Measurements from ENCODE around the gene SLC25A51. TPM values are rescaled to one million over a fixed set of nuclear protein-coding genes. Genes with fewer than 3 reads are reported as not detected.

Gene SLC25A51
- total RNA-seq, 1 donor from 2014 or later = 60.4 TPM

GRCh38 chr9:37937366-37937765 lies 33.4 kb upstream of the SLC25A51 start:
- DNase-seq (ENCODE audit: low read depth) = no peak

- DNase-seq (ENCODE audit: low read depth) = peak; percentile 33
These were observed 33.0 kb upstream of the SLC25A51 start for GRCh38 chr9:37936965-37937364.

DNA sequence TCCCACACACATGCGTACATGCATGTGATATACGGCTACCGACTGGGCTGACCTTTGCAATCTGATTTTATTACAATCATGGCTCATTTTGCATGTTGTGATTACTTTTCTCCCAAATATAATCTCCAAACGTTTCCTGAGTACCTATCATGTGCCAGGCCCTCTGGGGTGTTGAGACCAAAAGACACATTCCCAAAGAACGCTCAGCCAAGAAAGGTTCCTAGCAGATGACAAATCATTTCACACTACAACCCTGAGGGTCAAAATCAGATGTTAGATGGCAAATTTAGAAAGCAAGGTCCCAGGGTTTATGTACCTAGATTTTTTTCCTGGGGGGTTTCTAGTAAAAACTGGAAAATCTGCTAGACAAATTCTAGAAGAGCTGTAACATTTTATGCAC lies 32.4 kb upstream of the SLC25A51 start:
- no peak for DNase-seq (ENCODE audit: low read depth)

DNA sequence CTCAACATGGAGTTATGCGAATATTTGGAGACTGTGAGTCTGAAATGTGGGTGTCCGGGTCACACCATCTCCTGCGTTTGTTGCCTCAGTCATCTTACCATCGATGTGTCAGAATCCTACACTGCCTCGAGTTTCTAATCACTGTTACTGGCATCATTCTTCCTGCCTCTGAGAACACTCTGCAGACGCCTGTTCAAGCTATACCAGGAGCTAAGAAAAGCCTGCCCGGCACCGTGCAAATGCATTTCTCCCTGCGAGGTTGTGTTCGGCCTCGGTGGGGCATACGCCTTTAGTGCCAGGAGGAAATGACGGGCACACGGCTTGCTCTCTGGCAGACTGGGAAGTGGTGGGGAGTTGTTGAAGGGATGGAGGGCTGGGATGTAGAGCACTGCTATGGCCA lies 31.2 kb upstream of the SLC25A51 start:
- no peak for DNase-seq (ENCODE audit: low read depth)

GRCh38 chr9:37931592-37931991 lies 27.7 kb upstream of the SLC25A51 start:
- DNase-seq (ENCODE audit: low read depth) = no peak

DNA sequence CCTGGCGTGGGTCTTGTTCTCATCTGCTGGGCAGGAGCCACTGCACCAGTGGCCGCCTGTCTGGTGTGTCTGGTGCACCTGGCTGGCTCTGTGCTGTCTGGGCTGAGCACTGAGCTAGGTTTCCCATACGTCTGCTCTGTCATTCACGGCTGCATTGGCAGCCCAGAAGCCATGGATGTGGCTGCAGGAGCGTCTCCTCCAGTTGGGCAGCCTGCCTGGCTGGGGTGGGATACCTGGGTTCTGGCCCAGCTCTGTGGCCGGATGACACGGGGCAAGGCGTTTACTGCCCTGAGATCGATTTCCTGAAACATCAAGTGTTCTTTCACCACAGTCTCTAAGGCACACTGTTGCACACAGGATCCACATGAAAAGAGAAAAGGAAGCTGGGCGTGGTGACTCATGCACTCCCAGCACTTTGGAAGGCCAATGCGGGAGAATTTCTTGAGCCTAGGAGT lies 25.5 kb upstream of the SLC25A51 start:
- no peak for DNase-seq (ENCODE audit: low read depth)

DNA sequence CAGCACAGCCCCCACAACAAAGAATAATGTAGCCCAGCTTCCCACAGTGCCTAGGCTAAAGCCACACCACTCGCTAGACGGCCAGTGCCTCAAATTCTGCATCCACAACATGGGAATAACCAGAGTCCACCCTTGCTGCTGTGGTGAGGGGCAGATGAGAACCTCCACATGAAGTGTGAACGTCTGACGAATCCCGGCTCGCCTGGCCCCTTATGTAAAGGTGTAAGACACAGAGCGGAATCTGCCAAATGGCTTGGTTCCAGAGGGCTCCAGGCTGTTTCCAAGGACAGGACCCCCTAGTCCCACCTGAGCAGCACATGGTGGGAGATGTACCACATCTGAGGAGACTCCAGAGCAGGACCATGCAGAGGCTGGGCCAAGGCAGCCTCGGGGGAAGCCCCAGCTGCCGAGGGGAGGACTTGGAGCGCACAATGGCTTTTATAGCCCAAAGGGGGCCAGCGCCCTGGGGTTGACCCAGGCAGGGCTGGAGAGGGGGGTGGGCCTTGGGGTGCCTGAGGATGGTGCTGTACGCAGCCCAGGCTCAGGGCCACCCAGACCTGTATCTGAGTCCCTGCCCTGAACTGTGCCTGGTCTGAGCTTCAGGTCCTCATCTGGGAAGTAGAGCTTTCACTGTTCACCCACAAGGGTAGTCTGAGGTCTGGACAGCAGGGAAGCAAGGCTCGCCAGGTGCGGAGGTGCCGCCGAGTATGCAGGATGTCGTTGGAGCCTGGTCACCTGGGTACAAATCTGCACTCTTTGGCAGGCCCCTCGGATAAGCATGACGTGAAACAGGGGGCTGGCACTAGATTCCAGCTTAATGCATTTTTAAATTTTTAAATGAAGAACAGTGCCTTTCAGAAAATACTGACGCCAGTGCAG lies 24.9 kb upstream of the SLC25A51 start:
- no peak for DNase-seq (ENCODE audit: low read depth)

- DNase-seq (ENCODE audit: low read depth) = no peak
These were observed 23.9 kb upstream of the SLC25A51 start for GRCh38 chr9:37927601-37928551.

GRCh38 chr9:37927132-37927531 lies 23.2 kb upstream of the SLC25A51 start:
- DNase-seq (ENCODE audit: low read depth) = no peak

DNA sequence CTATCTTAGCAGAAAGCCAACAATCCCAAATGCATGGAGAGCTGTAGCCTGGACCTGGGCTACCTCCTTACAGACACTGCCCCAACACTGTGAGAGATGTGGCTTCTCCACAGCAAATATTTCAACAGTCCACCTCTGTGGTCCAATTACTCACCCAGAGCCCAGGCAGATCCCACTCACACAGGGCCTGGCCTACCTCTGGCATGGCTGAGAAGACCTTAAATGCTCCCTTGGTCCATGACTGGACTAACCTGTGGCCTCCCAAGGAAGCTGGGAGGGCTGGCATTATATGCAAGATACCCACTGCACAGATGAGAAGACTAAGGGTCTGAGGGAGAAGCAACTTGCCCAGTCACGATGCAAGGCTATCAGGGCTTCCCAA lies 22.8 kb upstream of the SLC25A51 start:
- no peak for DNase-seq (ENCODE audit: low read depth)

- peak; percentile 64 for DNase-seq (ENCODE audit: low read depth)
These were observed 22.1 kb upstream of the SLC25A51 start for GRCh38 chr9:37925786-37926736.

GRCh38 chr9:37925006-37925405 lies 21.1 kb upstream of the SLC25A51 start:
- DNase-seq (ENCODE audit: low read depth) = no peak

DNA sequence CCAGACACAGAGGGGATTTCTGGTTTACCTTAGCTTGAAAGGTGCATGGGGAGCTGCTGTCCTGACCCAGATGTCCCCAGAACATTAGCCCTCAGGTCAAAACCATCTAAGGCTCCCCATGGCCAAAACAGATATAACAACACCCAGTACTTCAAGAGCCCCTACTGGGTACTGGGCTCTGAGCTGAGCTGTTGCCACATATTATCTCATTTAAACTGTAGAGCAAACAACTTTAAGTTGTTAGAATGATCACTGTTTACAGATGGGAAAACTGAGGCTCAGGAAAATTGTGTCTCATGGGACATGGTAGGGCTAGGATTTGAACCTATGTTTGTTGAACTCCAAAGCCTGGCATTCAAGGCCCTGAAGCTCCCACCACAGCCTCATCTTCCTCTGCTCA lies 20.6 kb upstream of the SLC25A51 start:
- no peak for DNase-seq (ENCODE audit: low read depth)

GRCh38 chr9:37923796-37924427 lies 20.0 kb upstream of the SLC25A51 start:
- DNase-seq (ENCODE audit: low read depth) = no peak

DNA sequence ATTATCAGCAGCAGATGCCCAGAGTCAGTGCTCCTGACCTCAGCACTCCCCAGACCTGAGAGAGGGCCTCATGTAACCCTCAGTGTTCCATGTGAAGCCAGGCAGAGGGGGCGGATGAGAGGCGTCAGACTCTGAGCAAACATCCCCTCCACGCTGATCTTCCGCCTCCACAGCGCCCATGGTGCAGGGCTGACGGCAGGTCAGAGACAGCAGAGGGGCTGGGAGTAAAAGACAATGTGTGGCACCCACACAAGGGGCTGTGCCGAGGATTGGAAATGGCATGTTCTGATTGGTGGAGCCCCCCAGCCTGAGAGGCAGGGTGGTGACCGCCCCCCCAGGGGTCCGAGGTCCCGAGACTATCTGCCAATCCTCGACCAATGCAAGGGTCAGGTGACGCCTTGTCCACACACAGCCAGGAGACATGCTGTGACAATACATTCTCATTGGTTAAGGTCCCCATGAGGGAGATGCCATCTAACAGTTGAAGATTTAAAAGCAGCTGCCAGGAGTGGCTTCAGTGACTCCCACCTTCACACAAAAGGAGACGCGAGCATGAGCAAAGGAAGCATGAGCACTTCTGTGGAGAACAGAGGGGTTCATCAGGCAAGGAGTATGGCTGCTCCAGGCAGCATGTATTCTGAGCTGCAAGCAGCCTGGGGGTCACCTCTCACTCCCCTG lies 19.3 kb upstream of the SLC25A51 start:
- no peak for DNase-seq (ENCODE audit: low read depth)

DNA sequence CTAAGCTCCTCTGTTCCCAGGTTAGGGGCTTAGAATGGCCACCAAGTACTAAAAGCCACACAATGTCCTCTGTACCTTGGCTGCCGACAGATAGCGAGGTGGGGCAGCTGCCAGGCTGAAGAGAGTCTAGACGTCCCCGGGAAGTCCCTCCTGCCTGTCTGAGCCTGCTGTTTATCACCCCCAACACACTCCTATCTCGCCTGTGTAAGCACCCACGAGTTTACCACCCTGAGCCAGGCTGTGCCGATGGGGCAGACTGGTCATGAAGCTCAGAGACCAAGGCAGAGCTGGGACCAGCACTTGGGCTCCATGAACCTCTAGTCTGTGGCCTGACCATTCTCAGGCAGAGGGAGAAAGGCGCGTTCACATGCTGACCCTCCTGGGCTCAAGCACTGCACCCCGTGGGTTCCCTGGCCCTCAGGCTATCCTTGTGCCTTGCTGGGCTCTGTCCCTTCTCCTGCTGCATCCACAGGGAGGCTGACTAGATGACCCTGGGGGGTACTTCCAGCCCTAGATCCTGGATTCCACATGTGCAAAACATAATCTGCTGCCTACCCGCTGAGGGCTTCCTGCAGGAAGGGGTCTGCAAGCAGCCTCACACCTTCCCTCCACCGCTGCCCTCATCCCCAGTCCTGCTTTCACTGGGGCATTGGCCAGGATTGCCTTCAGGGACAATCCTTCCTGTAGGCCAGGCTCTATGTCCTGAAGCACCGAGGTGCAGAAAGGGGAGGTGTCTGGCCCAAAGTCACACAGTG lies 18.6 kb upstream of the SLC25A51 start:
- no peak for DNase-seq (ENCODE audit: low read depth)

GRCh38 chr9:37921546-37922300 lies 17.8 kb upstream of the SLC25A51 start:
- DNase-seq (ENCODE audit: low read depth) = peak; percentile 65

- no peak for DNase-seq (ENCODE audit: low read depth)
These were observed 17.2 kb upstream of the SLC25A51 start for GRCh38 chr9:37921168-37921510.

Data from renal cortical epithelial cell (primary cell).